PC-3 (cell line): ENCODE results near the gene PLCB4. TPM values are rescaled to one million over a fixed set of nuclear protein-coding genes. Genes with fewer than 3 reads are reported as not detected.

ENCODE experiments used
- ATAC-seq: fragments of 200-7000 bp; cut with Tn5 transposase; 2 replicates; pipeline ENCODE4 v1.9.1; 2020; ENCODE audit warnings: mild to moderate bottlenecking, moderate library complexity
- BruUV-seq: library from RNA; stranded (reverse); fragments of 400-500 nt; replicated peaks from 2 replicates; lab custom pipeline; 2021; lab: Mats Ljungman, UMichigan
- CTCF ChIA-PET: fragments of 300-600 bp; sonication (Branson Sonifier 250); formaldehyde crosslinking; loops from one replicate; lab custom pipeline; 2022; ENCODE audit warnings: antibody characterized with exemption; lab: Charles Lee
- POLR2A ChIA-PET: fragments of 300-600 bp; sonication (Branson Sonifier 250); formaldehyde crosslinking; loops from one replicate; lab custom pipeline; 2022; ENCODE audit warnings: antibody characterized with exemption; ENCODE audit not compliant: unreplicated experiment; lab: Charles Lee
- DNase-seq: peaks from one replicate; pipeline ENCODE4 v3.0.0-alpha.2; 2015
- H2AFZ ChIP-seq: fragments of 300-600 bp; sonication (generic); 2 replicates; pipeline ENCODE4 v1.6.0; 2016; ENCODE audit warnings: antibody characterized with exemption, low read length
- H3F3A ChIP-seq: fragments of 300-600 bp; sonication (generic); one replicate; pipeline ENCODE4 v1.6.0; 2017; ENCODE audit warnings: antibody characterized with exemption, low read length, control low read depth, mild to moderate bottlenecking; ENCODE audit not compliant: unreplicated experiment
- H3K27ac ChIP-seq: fragments of 300-600 bp; sonication (generic); 2 replicates; pipeline ENCODE4 v1.5.1; 2016; ENCODE audit warnings: mild to moderate bottlenecking, low read length
- H3K27me3 ChIP-seq: fragments of 300-600 bp; sonication (generic); 2 replicates; pipeline ENCODE4 v1.6.1; 2016; ENCODE audit warnings: low read length, mixed read lengths
- H3K36me3 ChIP-seq: fragments of 300-600 bp; sonication (generic); 2 replicates; pipeline ENCODE4 v1.6.1; 2016; ENCODE audit warnings: low read depth, mixed run types, low read length, mixed read lengths
- H3K4me1 ChIP-seq: fragments of 300-600 bp; sonication (generic); 2 replicates; pipeline ENCODE4 v1.5.1; 2016; ENCODE audit warnings: low read length; ENCODE audit not compliant: insufficient read depth
- H3K4me2 ChIP-seq: fragments of 300-600 bp; sonication (generic); 2 replicates; pipeline ENCODE4 v1.6.0; 2016; ENCODE audit warnings: low read length
- H3K4me3 ChIP-seq: fragments of 300-600 bp; sonication (generic); 2 replicates; pipeline ENCODE4 v1.5.1; 2016; ENCODE audit warnings: mild to moderate bottlenecking, low read length, mixed read lengths
- H3K79me2 ChIP-seq: fragments of 300-600 bp; sonication (generic); 2 replicates; pipeline ENCODE4 v1.6.1; 2017; ENCODE audit warnings: low read length, mixed read lengths
- H3K9ac ChIP-seq: fragments of 300-600 bp; sonication (generic); 2 replicates; pipeline ENCODE4 v1.6.0; 2016; ENCODE audit warnings: mild to moderate bottlenecking, low read length
- H3K9me2 ChIP-seq: fragments of 300-600 bp; sonication (generic); replicated peaks from 2 replicates; pipeline ENCODE4 v1.6.1; 2016; ENCODE audit warnings: mixed run types, low read length, mixed read lengths
- H3K9me3 ChIP-seq: fragments of 300-600 bp; sonication (generic); 2 replicates; pipeline ENCODE4 v1.6.1; 2016; ENCODE audit warnings: low read length, mixed read lengths
- H4K20me1 ChIP-seq: fragments of 300-600 bp; sonication (generic); 2 replicates; pipeline ENCODE4 v1.6.1; 2016; ENCODE audit warnings: low read length, mixed read lengths
- EZH2 ChIP-seq: fragments of 300-600 bp; sonication (generic); IDR thresholded peaks from one replicate; pipeline ENCODE4 v1.6.1; 2017; ENCODE audit warnings: antibody characterized with exemption, mild to moderate bottlenecking, low read length; ENCODE audit not compliant: unreplicated experiment
- EZH2phosphoT487 ChIP-seq: fragments of 300-600 bp; sonication (generic); IDR thresholded peaks from 2 replicates; pipeline ENCODE4 v1.6.1; 2018; ENCODE audit warnings: mild to moderate bottlenecking, antibody characterized with exemption, low read length, borderline replicate concordance
- intact Hi-C: fragments of 100-400 bp; cut with micrococcal nuclease; formaldehyde crosslinking; loops from 2 replicates; pipeline ENCODE4 v1.9.0; 2023
- total RNA-seq: library from RNA; depleted of rRNA; stranded (reverse); fragments of >200 nt; gene quantifications from 2 replicates; pipeline ENCODE4 v1.2.3, GENCODE V29; 2014
- TF ChIP-seq, protein P1 (sequence below): fragments of 300-600 bp; sonication (generic); conservative IDR thresholded peaks from 2 replicates; pipeline ENCODE4 v1.5.1; 2017; ENCODE audit warnings: antibody characterized with exemption, low read depth, mild to moderate bottlenecking, low read length

The PLCB4 gene
- total RNA-seq, 1 experiment from 2014 or later, result 25.4 TPM

DNA sequence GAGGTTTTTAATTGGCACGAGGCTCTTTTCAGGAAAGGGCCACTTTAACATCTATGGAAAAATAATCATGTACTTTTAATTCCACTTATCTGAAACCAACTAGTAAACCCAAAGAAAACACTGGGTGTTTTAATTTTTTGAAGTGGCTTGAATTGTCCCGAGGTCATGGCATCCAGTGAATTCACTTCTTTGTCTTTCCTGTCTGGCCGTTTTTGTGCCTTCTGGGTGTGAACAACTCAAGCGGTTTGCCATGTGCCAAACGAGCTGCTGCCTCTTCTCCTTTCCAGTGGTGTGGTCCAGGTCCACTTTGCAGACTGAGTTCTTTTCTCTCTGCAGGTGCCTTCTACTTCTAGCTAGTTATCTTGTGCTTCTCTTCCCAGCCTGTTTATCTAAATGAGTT lies 117.5 kb downstream of the PLCB4 start:
- CTCF ChIA-PET, result no interaction called here
- H3K4me3 ChIP-seq, result no peak overlapping the region
- ATAC-seq, result no peak
- H3K27ac ChIP-seq, result no peak overlapping the region
- H2AFZ ChIP-seq, result no peak overlapping the region
- TF ChIP-seq, protein P1, sequence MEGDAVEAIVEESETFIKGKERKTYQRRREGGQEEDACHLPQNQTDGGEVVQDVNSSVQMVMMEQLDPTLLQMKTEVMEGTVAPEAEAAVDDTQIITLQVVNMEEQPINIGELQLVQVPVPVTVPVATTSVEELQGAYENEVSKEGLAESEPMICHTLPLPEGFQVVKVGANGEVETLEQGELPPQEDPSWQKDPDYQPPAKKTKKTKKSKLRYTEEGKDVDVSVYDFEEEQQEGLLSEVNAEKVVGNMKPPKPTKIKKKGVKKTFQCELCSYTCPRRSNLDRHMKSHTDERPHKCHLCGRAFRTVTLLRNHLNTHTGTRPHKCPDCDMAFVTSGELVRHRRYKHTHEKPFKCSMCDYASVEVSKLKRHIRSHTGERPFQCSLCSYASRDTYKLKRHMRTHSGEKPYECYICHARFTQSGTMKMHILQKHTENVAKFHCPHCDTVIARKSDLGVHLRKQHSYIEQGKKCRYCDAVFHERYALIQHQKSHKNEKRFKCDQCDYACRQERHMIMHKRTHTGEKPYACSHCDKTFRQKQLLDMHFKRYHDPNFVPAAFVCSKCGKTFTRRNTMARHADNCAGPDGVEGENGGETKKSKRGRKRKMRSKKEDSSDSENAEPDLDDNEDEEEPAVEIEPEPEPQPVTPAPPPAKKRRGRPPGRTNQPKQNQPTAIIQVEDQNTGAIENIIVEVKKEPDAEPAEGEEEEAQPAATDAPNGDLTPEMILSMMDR, result no peak
- TF ChIP-seq EZH2phosphoT487 (no peak), EZH2 (no peak)
- H3K4me1 ChIP-seq, result peaks cover 16% of the 10 kb centered on the region
- no peaks in the 10 kb centered on the region for H3K36me3 ChIP-seq
- no peak overlapping the region for H3K4me2 ChIP-seq
- no peak overlapping the region for H3K9ac ChIP-seq
- no peaks in the 10 kb centered on the region for H3F3A ChIP-seq
- H3K9me3 ChIP-seq, result no peaks in the 10 kb centered on the region
- POLR2A ChIA-PET, result no interaction called here
- DNase-seq, result no peak
- H3K27me3 ChIP-seq, result no peaks in the 10 kb centered on the region
- H3K79me2 ChIP-seq, result peaks cover 10% of the 10 kb centered on the region; the same call in 1 of the 2 replicates
- H3K9me2 ChIP-seq, result no peaks in the 10 kb centered on the region
- intact Hi-C loops, result no loop called here
- BruUV-seq, result no TSS peak
- H4K20me1 ChIP-seq, result no peaks in the 10 kb centered on the region

DNA sequence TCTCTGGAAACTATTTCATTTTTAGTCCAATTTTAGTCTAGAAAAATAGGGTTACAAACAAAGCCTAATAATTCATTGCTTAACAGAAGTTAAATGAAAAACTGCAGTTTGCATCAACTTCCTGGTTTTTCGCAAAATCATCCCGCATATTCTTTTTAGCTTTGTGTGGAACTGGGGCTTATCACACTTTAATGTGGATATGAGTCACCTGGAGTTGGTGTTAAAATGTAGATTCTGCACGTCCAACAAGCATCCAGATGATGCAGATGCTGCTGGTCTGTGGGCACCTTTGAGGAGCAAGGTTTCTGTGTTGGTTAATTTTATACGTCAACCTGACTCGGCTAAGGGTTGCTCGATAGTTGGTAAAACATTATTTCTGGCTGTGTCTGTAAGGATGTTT lies 126.1 kb downstream of the PLCB4 start:
- H3F3A ChIP-seq, result no peaks in the 10 kb centered on the region
- no peak overlapping the region for H3K9ac ChIP-seq
- no peaks in the 10 kb centered on the region for H3K79me2 ChIP-seq
- TF ChIP-seq EZH2, result no peak
- no peak for TF ChIP-seq EZH2phosphoT487
- TF ChIP-seq, protein P1, result no peak
- ChIA-PET CTCF (no interaction called here), POLR2A (no interaction called here)
- no TSS peak for BruUV-seq
- no peak for ATAC-seq
- no peak overlapping the region for H3K27ac ChIP-seq
- H3K27me3 ChIP-seq, result no peaks in the 10 kb centered on the region
- H4K20me1 ChIP-seq, result no peaks in the 10 kb centered on the region
- H3K4me3 ChIP-seq, result no peak overlapping the region
- H2AFZ ChIP-seq, result no peak overlapping the region
- H3K9me2 ChIP-seq, result no peaks in the 10 kb centered on the region
- H3K4me2 ChIP-seq, result no peak overlapping the region
- no peak for DNase-seq
- H3K4me1 ChIP-seq, result peaks cover under 1% of the 10 kb centered on the region
- intact Hi-C loops, result no loop called here
- no peaks in the 10 kb centered on the region for H3K9me3 ChIP-seq
- no peaks in the 10 kb centered on the region for H3K36me3 ChIP-seq

DNA sequence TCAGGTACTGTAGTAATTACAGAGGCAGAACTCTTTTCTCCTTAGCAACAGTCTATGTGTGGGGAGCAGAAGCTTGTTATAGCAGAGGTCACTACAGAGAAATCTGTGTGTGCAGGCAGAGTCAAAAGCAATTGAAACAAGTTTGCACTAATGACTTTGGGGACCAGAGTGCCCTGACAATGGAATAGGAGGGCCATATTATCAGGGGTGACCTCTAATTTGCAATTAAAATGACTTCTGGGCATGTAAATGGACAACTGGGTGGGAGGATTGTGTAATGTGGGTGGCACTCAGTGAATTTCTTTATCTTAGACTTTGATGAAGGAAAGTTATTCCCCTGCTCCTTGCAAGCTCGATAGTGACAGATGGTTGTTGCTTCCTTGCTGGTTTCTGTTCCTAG lies 127.2 kb downstream of the PLCB4 start:
- TF ChIP-seq, protein P1, result no peak
- TF ChIP-seq EZH2 (no peak), EZH2phosphoT487 (no peak)
- Histone ChIP-seq H3K4me1 (peaks cover 11% of the 10 kb centered on the region), H3K9me3 (no peaks in the 10 kb centered on the region), H3F3A (no peaks in the 10 kb centered on the region), H3K27me3 (no peaks in the 10 kb centered on the region), H3K9ac (no peak overlapping the region), H3K79me2 (0 out of 2 replicates have a peak, but pooled peaks cover 1% of the 10 kb centered on the region), H3K36me3 (no peaks in the 10 kb centered on the region), H3K4me3 (no peak overlapping the region), H3K4me2 (no peak overlapping the region), H3K9me2 (no peaks in the 10 kb centered on the region), H2AFZ (no peak overlapping the region), H4K20me1 (no peaks in the 10 kb centered on the region), H3K27ac (no peak overlapping the region)
- ChIA-PET CTCF (no interaction called here), POLR2A (no interaction called here)
- BruUV-seq, result no TSS peak
- DNase-seq (no peak), ATAC-seq (no peak)
- intact Hi-C loops, result no loop called here
